Measurements from ENCODE around the gene EPS8L1.

The EPS8L1 gene

DNA sequence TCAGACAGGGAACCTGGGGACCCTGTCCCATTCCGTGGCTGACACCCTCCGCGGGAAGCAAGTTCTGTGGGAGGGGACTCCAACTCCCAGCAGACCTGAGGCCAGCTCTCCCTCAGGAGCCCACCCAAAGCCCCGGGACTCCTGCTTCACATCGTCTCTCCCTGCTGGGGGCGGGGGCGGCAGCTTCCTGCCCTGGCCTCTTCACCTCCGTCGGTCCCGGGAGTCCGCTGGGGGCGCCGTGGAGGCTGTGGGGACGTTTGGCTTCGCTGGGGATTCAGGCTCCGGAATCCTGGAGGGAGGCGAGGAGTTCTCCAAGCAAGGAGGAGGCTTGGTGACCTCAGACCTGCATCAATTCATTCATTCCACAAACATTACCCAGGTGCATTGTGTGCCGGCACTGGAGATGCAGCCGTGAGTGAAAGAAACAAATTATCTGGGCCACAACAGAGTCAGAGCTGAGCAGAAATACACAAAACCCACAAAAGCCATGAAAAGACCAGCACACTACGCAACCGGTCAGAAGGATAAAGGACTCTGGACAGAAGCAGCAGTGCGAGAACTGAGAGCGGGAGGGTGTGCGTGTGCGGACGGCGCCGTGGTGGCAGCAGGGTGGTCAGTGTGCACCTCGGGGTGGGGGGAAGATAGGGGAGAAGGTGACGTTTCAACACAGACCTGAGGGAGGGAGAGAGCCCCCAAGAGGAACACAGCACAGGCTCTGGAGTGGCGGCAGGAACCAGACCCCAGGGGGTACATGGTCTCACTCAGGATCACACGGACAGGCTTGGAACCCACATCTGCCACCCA is 19.0 kb downstream of the EPS8L1 start:
- H3K4me1 ChIP-seq (ENCODE audit: control insufficient read depth, insufficient read depth, low read length, poor library complexity, severe bottlenecking) = no peaks in the 10 kb centered on the region
- no peak overlapping the region for H3K27ac ChIP-seq (ENCODE audit: insufficient read depth, low read length, poor library complexity, severe bottlenecking)
- peaks cover 48% of the 10 kb centered on the region for H3K36me3 ChIP-seq (ENCODE audit: control insufficient read depth, insufficient read depth, low read length)

DNA sequence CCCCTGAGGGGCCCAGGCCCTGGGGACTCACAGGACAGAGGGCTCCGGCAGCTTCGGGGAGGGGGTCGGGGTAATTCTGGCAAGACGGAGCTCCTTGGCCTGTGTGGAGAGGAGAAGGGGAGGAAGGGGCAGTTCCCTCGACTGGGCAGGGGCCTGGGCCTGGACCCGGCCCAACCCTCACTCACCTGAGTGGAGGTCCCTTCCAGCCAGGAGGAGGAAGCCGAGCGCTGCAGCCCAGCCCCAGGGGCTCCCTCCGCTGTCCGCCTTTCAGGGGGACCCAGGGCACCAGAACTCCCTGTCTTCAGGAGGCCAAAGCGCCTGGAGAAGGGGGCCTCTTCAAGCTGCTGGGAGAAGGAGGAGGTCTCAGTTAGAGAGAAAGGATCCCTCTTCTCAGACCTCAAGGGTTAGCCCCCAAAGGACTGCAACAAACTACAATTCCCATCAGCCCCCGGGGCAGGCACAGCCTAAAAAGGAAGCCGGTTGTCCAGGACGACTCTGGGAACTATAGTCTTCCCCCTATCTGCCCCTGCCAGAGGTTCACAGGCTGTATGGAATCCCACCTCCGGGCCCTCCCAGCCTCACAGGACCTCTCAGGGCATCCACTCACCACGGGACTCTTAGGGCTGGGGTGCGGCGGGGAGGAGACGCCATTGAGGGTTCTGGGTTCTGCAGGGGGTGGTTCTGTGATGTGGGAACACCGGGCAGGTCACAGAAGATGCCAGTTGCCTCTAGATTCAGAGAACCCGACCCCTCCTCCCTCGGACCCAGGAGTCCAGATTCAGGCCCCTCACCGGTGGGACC is 19.8 kb downstream of the EPS8L1 start:
- no peak for DNase-seq
- Histone ChIP-seq H3K36me3 (ENCODE audit: control insufficient read depth, insufficient read depth, low read length) (peaks cover 48% of the 10 kb centered on the region), H3K4me3 (ENCODE audit: insufficient read depth, low read depth, low read length, poor library complexity, severe bottlenecking) (no peak overlapping the region)

More for the DNA sequence above, 19.0 kb downstream of the EPS8L1 start:
- Histone ChIP-seq H3K27me3 (replicated peaks; ENCODE audit: control insufficient read depth, insufficient read depth, low read length, poor library complexity, severe bottlenecking) (no peaks in the 10 kb centered on the region), H3K4me3 (ENCODE audit: insufficient read depth, low read depth, low read length, poor library complexity, severe bottlenecking) (no peak overlapping the region), H3K9me3 (ENCODE audit: control insufficient read depth, low read length) (no peaks in the 10 kb centered on the region)
- no peak for DNase-seq

DNA sequence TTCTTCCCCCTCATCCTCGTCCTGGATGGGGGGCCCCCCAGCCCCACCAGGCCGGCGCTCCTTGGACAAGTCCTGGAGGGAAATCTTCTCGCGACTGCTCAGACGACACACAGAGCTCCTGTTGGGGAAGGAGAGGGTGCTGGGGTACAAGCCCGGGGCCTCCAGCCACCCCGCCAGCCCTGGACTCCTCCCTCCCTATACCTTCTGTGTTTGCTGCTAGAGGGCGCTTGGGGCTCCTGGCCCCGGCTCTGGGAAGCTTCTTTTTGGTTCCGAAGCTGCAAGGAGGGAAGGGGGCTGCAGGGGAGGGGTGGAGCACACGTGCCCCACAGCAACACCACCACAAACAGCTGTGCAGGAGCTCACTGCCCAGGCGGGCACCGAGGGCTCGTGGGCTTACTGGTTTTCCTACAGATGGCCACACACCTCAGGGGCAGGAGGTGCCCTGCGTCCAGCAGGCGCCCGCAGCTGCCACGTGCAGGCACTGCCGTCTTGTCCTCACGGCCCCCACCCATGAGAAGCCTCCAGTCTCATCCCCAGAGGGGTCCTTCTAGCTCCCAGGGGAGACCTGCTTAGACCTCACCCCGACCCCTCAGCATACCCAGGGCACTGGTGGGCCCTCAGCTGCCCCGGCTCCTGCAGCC is 20.5 kb downstream of the EPS8L1 start:
- H3K9me3 ChIP-seq (ENCODE audit: control insufficient read depth, low read length) = no peaks in the 10 kb centered on the region
- peaks cover 43% of the 10 kb centered on the region for H3K36me3 ChIP-seq (ENCODE audit: control insufficient read depth, insufficient read depth, low read length)
- no peak overlapping the region for H3K27ac ChIP-seq (ENCODE audit: insufficient read depth, low read length, poor library complexity, severe bottlenecking)
- H3K4me1 ChIP-seq (ENCODE audit: control insufficient read depth, insufficient read depth, low read length, poor library complexity, severe bottlenecking) = no peaks in the 10 kb centered on the region
- DNase-seq = no peak
- no peak overlapping the region for H3K4me3 ChIP-seq (ENCODE audit: insufficient read depth, low read depth, low read length, poor library complexity, severe bottlenecking)
- H3K27me3 ChIP-seq (replicated peaks; ENCODE audit: control insufficient read depth, insufficient read depth, low read length, poor library complexity, severe bottlenecking) = no peaks in the 10 kb centered on the region

More for the DNA sequence above, 19.8 kb downstream of the EPS8L1 start:
- H3K9me3 ChIP-seq (ENCODE audit: control insufficient read depth, low read length) = no peaks in the 10 kb centered on the region
- no peak overlapping the region for H3K27ac ChIP-seq (ENCODE audit: insufficient read depth, low read length, poor library complexity, severe bottlenecking)
- H3K27me3 ChIP-seq (replicated peaks; ENCODE audit: control insufficient read depth, insufficient read depth, low read length, poor library complexity, severe bottlenecking) = no peaks in the 10 kb centered on the region
- H3K4me1 ChIP-seq (ENCODE audit: control insufficient read depth, insufficient read depth, low read length, poor library complexity, severe bottlenecking) = no peaks in the 10 kb centered on the region

DNA sequence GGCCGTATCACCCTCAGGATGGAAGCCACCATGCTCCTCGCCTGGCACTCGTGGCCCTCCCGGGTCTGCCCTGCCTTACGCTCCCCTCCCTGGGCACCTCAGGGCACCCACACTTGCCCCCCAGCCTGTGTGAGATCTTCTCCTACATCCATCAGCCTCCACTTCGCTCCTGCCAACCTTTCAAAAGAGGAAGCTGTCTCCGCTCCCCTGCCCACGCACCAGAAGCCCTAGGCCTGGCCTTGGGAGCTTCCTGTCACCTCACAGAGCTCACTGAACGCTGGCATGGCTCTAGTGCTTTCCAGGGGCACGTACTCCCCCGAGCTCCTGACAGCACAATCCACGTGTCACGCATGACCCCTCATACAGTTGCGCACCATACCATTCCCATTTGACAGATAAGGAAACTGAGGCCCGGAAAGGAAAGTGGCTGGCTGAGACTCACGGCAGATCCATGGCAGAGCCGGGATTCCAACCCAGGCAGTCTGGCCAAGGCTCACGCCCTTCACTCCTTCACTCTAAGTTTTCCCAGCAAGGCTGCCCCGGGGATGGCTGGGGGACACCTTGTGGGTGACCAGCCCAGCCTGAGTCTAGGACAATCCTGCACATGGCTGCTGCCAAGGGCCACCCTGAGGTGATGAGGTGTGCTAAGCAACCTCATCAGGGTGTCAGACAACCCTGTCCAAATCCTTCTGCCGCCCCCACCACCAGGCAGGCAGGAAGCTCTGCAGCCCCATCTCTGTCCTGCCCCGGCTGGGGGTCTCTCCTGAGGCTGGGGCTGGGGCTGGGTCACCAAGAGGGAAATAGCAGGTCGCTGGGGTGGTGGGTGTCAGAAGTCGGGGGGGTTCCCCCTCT is 22.4 kb downstream of the EPS8L1 start:
- no peaks in the 10 kb centered on the region for H3K9me3 ChIP-seq (ENCODE audit: control insufficient read depth, low read length)
- H3K4me1 ChIP-seq (ENCODE audit: control insufficient read depth, insufficient read depth, low read length, poor library complexity, severe bottlenecking) = no peaks in the 10 kb centered on the region
- H3K27ac ChIP-seq (ENCODE audit: insufficient read depth, low read length, poor library complexity, severe bottlenecking) = no peak overlapping the region
- peaks cover 39% of the 10 kb centered on the region for H3K36me3 ChIP-seq (ENCODE audit: control insufficient read depth, insufficient read depth, low read length)
- H3K4me3 ChIP-seq (ENCODE audit: insufficient read depth, low read depth, low read length, poor library complexity, severe bottlenecking) = no peak overlapping the region
- no peaks in the 10 kb centered on the region for H3K27me3 ChIP-seq (replicated peaks; ENCODE audit: control insufficient read depth, insufficient read depth, low read length, poor library complexity, severe bottlenecking)
- no peak for DNase-seq

DNA sequence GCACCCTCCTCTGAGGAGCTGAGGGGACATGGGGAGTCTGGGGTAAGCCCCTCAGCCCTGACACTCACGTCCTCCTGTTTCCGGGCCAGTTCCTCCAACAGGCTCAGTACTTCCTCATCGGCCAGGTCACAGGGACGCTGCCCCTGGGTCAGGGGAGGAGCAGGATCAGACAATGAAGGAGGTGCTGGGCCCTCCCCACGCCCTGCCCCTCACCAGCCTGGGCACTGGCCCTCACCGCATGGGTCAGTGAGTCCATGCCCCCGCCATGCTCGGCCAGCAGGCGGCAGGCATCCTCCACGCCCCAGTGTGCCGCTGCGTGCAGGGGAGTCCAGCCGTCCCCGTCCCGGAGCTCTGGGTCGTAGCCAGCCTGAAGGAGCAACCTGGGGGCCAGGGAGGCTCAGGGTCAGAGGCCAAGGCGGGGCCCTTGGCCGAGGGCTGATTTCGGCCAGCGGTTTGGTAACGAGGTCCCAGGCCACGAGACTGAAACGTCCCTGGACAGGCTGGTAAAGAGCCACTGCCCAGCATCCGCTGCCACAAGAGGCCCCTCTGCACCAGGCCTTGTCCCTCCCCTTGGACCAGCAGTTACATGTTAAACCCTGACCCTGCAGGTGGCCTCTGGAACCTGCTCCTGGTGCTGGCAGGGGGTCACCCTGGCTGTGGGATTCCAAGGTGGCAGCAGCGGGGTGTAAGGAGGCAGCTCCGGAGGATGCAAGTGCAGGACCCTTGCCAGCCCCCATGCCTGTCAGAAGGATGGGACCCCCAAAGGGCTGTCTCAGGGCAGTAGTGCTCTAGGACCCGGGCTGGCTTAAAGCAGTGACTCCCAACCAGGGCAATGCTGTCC is 23.3 kb downstream of the EPS8L1 start:
- peaks cover 45% of the 10 kb centered on the region for H3K36me3 ChIP-seq (ENCODE audit: control insufficient read depth, insufficient read depth, low read length)
- no peaks in the 10 kb centered on the region for H3K4me1 ChIP-seq (ENCODE audit: control insufficient read depth, insufficient read depth, low read length, poor library complexity, severe bottlenecking)
- no peak overlapping the region for H3K27ac ChIP-seq (ENCODE audit: insufficient read depth, low read length, poor library complexity, severe bottlenecking)
- H3K9me3 ChIP-seq (ENCODE audit: control insufficient read depth, low read length) = no peaks in the 10 kb centered on the region
- H3K27me3 ChIP-seq (replicated peaks; ENCODE audit: control insufficient read depth, insufficient read depth, low read length, poor library complexity, severe bottlenecking) = no peaks in the 10 kb centered on the region
- DNase-seq = no peak
- H3K4me3 ChIP-seq (ENCODE audit: insufficient read depth, low read depth, low read length, poor library complexity, severe bottlenecking) = no peak overlapping the region

DNA sequence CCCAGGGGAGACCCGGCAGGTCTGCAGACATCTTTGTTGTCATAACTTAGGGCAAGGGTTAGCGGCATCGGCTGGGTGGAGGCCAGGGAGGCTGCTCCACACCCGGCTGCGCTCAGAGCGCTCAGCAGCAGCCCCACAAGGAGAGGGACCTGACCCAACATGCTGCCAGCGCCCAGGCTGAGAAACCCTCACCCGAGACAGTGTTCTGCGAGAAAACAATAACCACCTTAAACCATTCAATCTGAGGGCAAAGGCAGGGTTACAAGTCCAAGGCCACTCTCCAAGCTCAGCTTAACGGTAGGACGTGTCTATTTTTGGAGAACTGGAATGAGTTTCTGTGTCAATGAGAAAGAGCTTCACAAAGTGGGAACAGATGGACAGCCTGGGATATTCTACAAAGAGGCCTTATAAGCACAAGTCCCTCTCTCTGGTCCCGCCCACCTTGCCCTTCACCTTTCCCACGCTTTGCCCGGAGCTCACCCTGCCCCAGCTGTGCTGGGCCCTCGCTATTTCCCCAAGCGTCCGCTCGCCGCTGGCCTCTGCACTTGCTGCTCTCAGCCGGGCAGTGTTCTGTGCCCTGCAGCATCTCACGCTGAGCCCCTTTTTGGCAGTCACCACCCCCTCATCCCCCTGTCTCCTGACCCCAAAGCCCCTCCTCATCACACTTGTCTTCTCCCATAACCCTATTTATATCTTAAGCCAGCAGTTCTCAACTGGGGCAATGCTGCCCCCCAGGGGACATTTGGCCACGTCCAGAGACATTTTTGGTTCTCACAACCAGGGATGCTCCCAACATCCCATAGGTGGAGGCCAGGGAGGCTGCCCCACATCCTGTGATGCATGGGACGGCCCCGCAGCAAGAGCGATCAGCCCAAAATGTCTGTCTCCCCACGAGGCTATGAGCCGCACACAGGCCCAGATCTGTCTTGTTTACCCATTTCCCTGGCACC is 24.2 kb downstream of the EPS8L1 start:
- H3K36me3 ChIP-seq (ENCODE audit: control insufficient read depth, insufficient read depth, low read length) = peaks cover 38% of the 10 kb centered on the region
- no peak overlapping the region for H3K27ac ChIP-seq (ENCODE audit: insufficient read depth, low read length, poor library complexity, severe bottlenecking)
- no peaks in the 10 kb centered on the region for H3K4me1 ChIP-seq (ENCODE audit: control insufficient read depth, insufficient read depth, low read length, poor library complexity, severe bottlenecking)
- no peak overlapping the region for H3K4me3 ChIP-seq (ENCODE audit: insufficient read depth, low read depth, low read length, poor library complexity, severe bottlenecking)
- no peaks in the 10 kb centered on the region for H3K9me3 ChIP-seq (ENCODE audit: control insufficient read depth, low read length)
- H3K27me3 ChIP-seq (replicated peaks; ENCODE audit: control insufficient read depth, insufficient read depth, low read length, poor library complexity, severe bottlenecking) = no peaks in the 10 kb centered on the region
- DNase-seq = no peak

DNA sequence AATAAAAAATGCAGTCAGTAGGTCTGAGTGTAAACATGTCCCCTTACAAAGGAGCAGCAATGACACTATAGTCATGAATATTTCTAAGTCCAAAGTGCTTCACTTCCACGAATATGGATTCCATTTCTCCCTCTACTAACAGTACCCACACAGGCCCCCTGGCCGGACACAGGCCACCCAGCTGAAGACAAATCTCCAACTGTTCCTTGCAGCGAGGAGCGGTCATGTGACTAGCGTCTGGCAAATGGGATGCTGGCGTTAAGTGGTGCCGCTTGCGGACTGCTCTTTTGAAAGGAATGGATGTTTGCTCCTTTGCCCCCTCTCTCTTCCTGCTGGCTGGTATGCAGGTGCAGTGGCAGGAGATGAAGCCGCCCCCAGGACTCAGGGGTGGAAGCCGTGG is 25.6 kb downstream of the EPS8L1 start:
- Histone ChIP-seq H3K27me3 (replicated peaks; ENCODE audit: control insufficient read depth, insufficient read depth, low read length, poor library complexity, severe bottlenecking) (no peaks in the 10 kb centered on the region), H3K36me3 (ENCODE audit: control insufficient read depth, insufficient read depth, low read length) (peaks cover 29% of the 10 kb centered on the region), H3K4me3 (ENCODE audit: insufficient read depth, low read depth, low read length, poor library complexity, severe bottlenecking) (no peak overlapping the region), H3K27ac (ENCODE audit: insufficient read depth, low read length, poor library complexity, severe bottlenecking) (no peak overlapping the region), H3K9me3 (ENCODE audit: control insufficient read depth, low read length) (no peaks in the 10 kb centered on the region), H3K4me1 (ENCODE audit: control insufficient read depth, insufficient read depth, low read length, poor library complexity, severe bottlenecking) (no peaks in the 10 kb centered on the region)
- no peak for DNase-seq

DNA sequence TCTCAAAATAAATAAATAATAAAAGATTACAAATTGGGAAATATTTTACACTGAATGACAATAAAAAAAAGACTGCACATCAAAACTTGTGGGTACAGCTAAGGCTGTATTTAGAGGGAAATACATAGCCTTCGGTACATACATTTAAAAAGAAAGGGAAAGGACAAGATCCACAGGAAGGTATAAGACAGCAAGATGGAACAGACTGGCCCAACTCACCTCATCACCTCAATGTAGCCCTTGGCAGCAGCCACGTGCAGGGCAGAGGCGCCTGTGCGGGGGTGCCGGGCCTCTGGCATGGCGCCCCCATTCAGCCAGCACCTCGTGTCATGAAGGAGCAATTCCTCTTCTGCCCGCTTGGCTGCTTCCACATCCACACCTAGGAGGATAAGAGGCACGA is 27.5 kb downstream of the EPS8L1 start:
- Histone ChIP-seq H3K36me3 (ENCODE audit: control insufficient read depth, insufficient read depth, low read length) (peaks cover 29% of the 10 kb centered on the region), H3K27me3 (replicated peaks; ENCODE audit: control insufficient read depth, insufficient read depth, low read length, poor library complexity, severe bottlenecking) (no peaks in the 10 kb centered on the region)
- DNase-seq = no peak

More for the DNA sequence above, 27.5 kb downstream of the EPS8L1 start:
- Histone ChIP-seq H3K27ac (ENCODE audit: insufficient read depth, low read length, poor library complexity, severe bottlenecking) (no peak overlapping the region), H3K4me3 (ENCODE audit: insufficient read depth, low read depth, low read length, poor library complexity, severe bottlenecking) (no peak overlapping the region), H3K4me1 (ENCODE audit: control insufficient read depth, insufficient read depth, low read length, poor library complexity, severe bottlenecking) (no peaks in the 10 kb centered on the region), H3K9me3 (ENCODE audit: control insufficient read depth, low read length) (no peaks in the 10 kb centered on the region)

Measured in effector memory CD4-positive, alpha-beta T cell (primary cell).